Trophoblast cell (in vitro differentiated cells and primary cell): Measurements from ENCODE around the gene OPCML.

Experiments used
- DNase-seq, 2 donors: peaks; one replicate each; pipeline ENCODE4 v3.0.0-alpha.2; 2016
- H2AFZ ChIP-seq: 2 replicates; pipeline ENCODE4 v1.6.1; 2013; ENCODE audit warnings: low read length, moderate library complexity, mild to moderate bottlenecking; ENCODE audit not compliant: insufficient read depth, poor library complexity
- H2AK5ac ChIP-seq: 2 replicates; pipeline ENCODE4 v1.6.1; 2013; ENCODE audit warnings: mild to moderate bottlenecking, low read length
- H2BK120ac ChIP-seq: 2 replicates; pipeline ENCODE4 v1.6.1; 2013; ENCODE audit warnings: low read length, mild to moderate bottlenecking, moderate library complexity; ENCODE audit not compliant: insufficient read depth, poor library complexity
- H2BK12ac ChIP-seq: 2 replicates; pipeline ENCODE4 v1.6.1; 2013; ENCODE audit warnings: mild to moderate bottlenecking, low read length, moderate library complexity
- H2BK5ac ChIP-seq: 2 replicates; pipeline ENCODE4 v1.6.1; 2013; ENCODE audit warnings: low read length, low read depth, moderate library complexity, mild to moderate bottlenecking; ENCODE audit not compliant: poor library complexity
- H3K14ac ChIP-seq: 2 replicates; pipeline ENCODE4 v1.6.1; 2013; ENCODE audit warnings: mild to moderate bottlenecking, low read length
- H3K18ac ChIP-seq: 2 replicates; pipeline ENCODE4 v1.6.1; 2013; ENCODE audit warnings: mild to moderate bottlenecking, low read length
- H3K23ac ChIP-seq: 2 replicates; pipeline ENCODE4 v1.6.1; 2013; ENCODE audit warnings: low read length
- H3K27ac ChIP-seq: 2 replicates; pipeline ENCODE4 v1.5.1; 2013; ENCODE audit warnings: low read depth, mild to moderate bottlenecking, inconsistent platforms, low read length, moderate library complexity
- H3K27me3 ChIP-seq: 2 replicates; pipeline ENCODE4 v1.6.1; 2013; ENCODE audit warnings: inconsistent platforms, mild to moderate bottlenecking, low read length, moderate library complexity; ENCODE audit not compliant: insufficient read depth
- H3K36me3 ChIP-seq, 2 experiments: 1 replicate in 1 of 2; 2 replicates in 1 of 2; pipeline ENCODE4 v1.6.1; 2013; ENCODE audit warnings: low read length in 2 of 2, mild to moderate bottlenecking in 2 of 2, moderate library complexity in 1 of 2; ENCODE audit not compliant: insufficient read depth in 2 of 2, control insufficient read depth in 1 of 2
- H3K4ac ChIP-seq: 2 replicates; pipeline ENCODE4 v1.6.1; 2013; ENCODE audit warnings: low read depth, mild to moderate bottlenecking, low read length, moderate library complexity
- H3K4me1 ChIP-seq, 2 experiments: 1 replicate in 1 of 2; 2 replicates in 1 of 2; pipeline ENCODE4 v1.6.1; 2013; ENCODE audit warnings: low read length in 2 of 2, mild to moderate bottlenecking in 2 of 2, moderate library complexity in 1 of 2; ENCODE audit not compliant: insufficient read depth in 2 of 2, control insufficient read depth in 1 of 2
- H3K4me2 ChIP-seq: 2 replicates; pipeline ENCODE4 v1.6.1; 2013; ENCODE audit warnings: inconsistent platforms, mild to moderate bottlenecking, low read length, moderate library complexity
- H3K4me3 ChIP-seq: 2 replicates; pipeline ENCODE4 v1.5.1; 2013; ENCODE audit warnings: mild to moderate bottlenecking, low read depth, low read length, inconsistent platforms
- H3K79me1 ChIP-seq: one replicate; pipeline ENCODE4 v1.6.1; 2013; ENCODE audit warnings: low read length
- H3K79me2 ChIP-seq: 2 replicates; pipeline ENCODE4 v1.6.1; 2013; ENCODE audit warnings: low read length, mild to moderate bottlenecking; ENCODE audit not compliant: control insufficient read depth, insufficient read depth, poor library complexity
- H3K9ac ChIP-seq: 2 replicates; pipeline ENCODE4 v1.6.1; 2013; ENCODE audit warnings: mild to moderate bottlenecking, low read length
- H3K9me3 ChIP-seq: 2 replicates; pipeline ENCODE4 v1.6.1; 2013; ENCODE audit warnings: low read depth, mild to moderate bottlenecking, control low read depth, inconsistent platforms, low read length; ENCODE audit not compliant: insufficient read depth
- H4K12ac ChIP-seq: 2 replicates; pipeline ENCODE4 v1.6.1; 2013; ENCODE audit warnings: low read depth, mild to moderate bottlenecking, low read length, moderate library complexity
- H4K8ac ChIP-seq: 2 replicates; pipeline ENCODE4 v1.6.1; 2013; ENCODE audit warnings: low read depth, mild to moderate bottlenecking, low read length, moderate library complexity
- H4K91ac ChIP-seq: one replicate; pipeline ENCODE4 v1.6.1; 2013; ENCODE audit warnings: low read depth, mild to moderate bottlenecking, low read length, moderate library complexity
- WGBS: extraction: QIAGEN DNeasy Blood & Tissue Kit; methylation state at CpG from one replicate; pipeline ENCODE4 v1.1.7; 2013; ENCODE audit warnings: missing lambda C conversion rate; ENCODE audit not compliant: insufficient read length, insufficient coverage; ENCODE audit errors: extremely low coverage; 5-methylcytosine and 5-hydroxymethylcytosine counted together

Gene OPCML

DNA sequence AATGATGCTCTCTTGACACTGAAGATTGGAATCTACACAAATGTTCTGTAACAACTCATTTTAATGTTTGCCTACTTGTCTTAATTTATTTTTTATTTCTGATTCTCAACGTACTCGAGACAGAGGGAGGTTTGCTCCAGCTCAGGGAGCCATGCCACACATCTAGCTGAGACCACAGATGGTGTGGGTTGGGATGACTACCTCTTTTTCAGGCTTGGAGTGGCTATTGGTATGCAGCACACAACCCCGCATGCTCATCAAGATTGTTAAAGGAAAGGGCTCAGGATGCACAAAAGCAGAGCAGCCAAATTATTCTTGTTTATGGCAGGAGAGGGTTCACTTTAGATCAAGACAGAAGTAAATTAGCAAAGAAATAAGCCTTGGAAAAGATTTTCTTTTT lies 424.5 kb downstream of the OPCML start:
- Histone ChIP-seq H2BK120ac (no peak overlapping the region), H3K36me3 (no peaks in the 10 kb centered on the region), H4K91ac (no peak overlapping the region), H3K79me1 (no peaks in the 10 kb centered on the region), H3K4me1 (no peaks in the 10 kb centered on the region), H2AFZ (no peak overlapping the region), H3K4me3 (no peak overlapping the region), H3K23ac (no peak overlapping the region), H3K14ac (no peak overlapping the region), H2BK12ac (no peak overlapping the region), H3K9ac (no peak overlapping the region), H3K27me3 (no peaks in the 10 kb centered on the region), H4K8ac (no peak overlapping the region), H3K79me2 (no peaks in the 10 kb centered on the region), H3K9me3 (peaks cover 4% of the 10 kb centered on the region), H3K18ac (no peak overlapping the region), H3K27ac (no peak overlapping the region), H3K4ac (no peak overlapping the region), H4K12ac (no peak overlapping the region), H2BK5ac (no peak overlapping the region), H3K4me2 (no peak overlapping the region), H2AK5ac (no peak overlapping the region)
- DNase-seq = no peak
- no CpG with 5 or more reads among the region's 3 CpGs for WGBS

DNA sequence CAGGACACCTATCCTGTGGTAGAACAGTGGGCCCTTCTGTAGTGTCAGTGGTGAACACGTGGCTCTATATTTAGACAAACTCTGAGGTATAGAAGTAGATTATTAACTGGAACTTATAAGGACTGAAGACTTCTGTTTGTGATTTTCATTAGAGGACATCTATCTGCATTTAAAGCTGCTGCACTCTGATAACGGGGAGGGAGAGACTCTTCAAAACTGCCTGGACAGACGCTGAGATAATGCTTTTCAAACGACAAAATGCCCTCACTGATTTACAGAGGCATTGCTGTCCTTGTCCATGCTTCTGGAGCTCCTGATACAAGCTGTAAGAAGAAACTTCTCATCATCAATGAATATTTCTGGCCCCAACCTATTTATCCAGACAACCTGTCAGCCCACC lies 425.2 kb downstream of the OPCML start:
- Histone ChIP-seq H3K27me3 (no peaks in the 10 kb centered on the region), H3K79me1 (no peaks in the 10 kb centered on the region), H2AK5ac (no peak overlapping the region), H4K8ac (no peak overlapping the region), H3K18ac (no peak overlapping the region), H2BK5ac (no peak overlapping the region), H2BK12ac (no peak overlapping the region), H3K79me2 (no peaks in the 10 kb centered on the region), H4K91ac (no peak overlapping the region), H3K4me2 (no peak overlapping the region), H3K23ac (no peak overlapping the region), H3K9me3 (peaks cover 2% of the 10 kb centered on the region), H2BK120ac (no peak overlapping the region), H3K36me3 (no peaks in the 10 kb centered on the region), H3K27ac (no peak overlapping the region), H4K12ac (no peak overlapping the region), H2AFZ (no peak overlapping the region), H3K4me1 (no peaks in the 10 kb centered on the region), H3K9ac (no peak overlapping the region), H3K4ac (no peak overlapping the region), H3K4me3 (no peak overlapping the region), H3K14ac (no peak overlapping the region)
- WGBS = no CpG with 5 or more reads among the region's 4 CpGs
- DNase-seq = no peak

DNA sequence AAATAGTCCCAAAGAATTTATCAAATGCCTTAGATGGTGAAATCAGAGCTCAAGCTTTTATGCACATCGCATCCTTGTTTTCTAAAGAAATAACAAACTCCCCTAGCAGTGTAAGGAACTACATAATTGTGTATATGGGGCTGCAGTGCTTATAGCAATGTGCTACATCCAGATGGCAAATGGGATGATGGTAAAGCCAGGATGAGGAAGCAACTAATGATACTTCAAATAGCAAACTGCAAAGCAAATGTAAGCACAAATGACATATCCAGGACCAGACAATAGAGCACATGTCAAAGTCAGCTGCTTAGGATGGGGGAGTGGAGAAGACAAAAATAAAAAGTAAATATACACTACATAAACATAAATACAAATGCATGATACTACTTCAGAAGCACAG lies 425.9 kb downstream of the OPCML start:
- H3K18ac ChIP-seq = no peak overlapping the region
- no CpG with 5 or more reads among the region's 1 CpG for WGBS
- no peak overlapping the region for H3K4me3 ChIP-seq
- H3K79me2 ChIP-seq = no peaks in the 10 kb centered on the region
- H3K4me2 ChIP-seq = no peak overlapping the region
- no peak overlapping the region for H3K27ac ChIP-seq
- no peak overlapping the region for H3K23ac ChIP-seq
- no peaks in the 10 kb centered on the region for H3K79me1 ChIP-seq
- H3K9ac ChIP-seq = no peak overlapping the region
- H2BK120ac ChIP-seq = no peak overlapping the region
- no peaks in the 10 kb centered on the region for H3K27me3 ChIP-seq
- H4K12ac ChIP-seq = no peak overlapping the region
- no peak overlapping the region for H3K14ac ChIP-seq
- H4K8ac ChIP-seq = no peak overlapping the region
- H2AFZ ChIP-seq = no peak overlapping the region
- no peaks in the 10 kb centered on the region for H3K36me3 ChIP-seq
- H3K4ac ChIP-seq = no peak overlapping the region
- no peaks in the 10 kb centered on the region for H3K4me1 ChIP-seq
- no peak overlapping the region for H2AK5ac ChIP-seq
- no peak for DNase-seq
- no peak overlapping the region for H4K91ac ChIP-seq
- no peak overlapping the region for H2BK5ac ChIP-seq
- peaks cover 2% of the 10 kb centered on the region for H3K9me3 ChIP-seq
- no peak overlapping the region for H2BK12ac ChIP-seq

DNA sequence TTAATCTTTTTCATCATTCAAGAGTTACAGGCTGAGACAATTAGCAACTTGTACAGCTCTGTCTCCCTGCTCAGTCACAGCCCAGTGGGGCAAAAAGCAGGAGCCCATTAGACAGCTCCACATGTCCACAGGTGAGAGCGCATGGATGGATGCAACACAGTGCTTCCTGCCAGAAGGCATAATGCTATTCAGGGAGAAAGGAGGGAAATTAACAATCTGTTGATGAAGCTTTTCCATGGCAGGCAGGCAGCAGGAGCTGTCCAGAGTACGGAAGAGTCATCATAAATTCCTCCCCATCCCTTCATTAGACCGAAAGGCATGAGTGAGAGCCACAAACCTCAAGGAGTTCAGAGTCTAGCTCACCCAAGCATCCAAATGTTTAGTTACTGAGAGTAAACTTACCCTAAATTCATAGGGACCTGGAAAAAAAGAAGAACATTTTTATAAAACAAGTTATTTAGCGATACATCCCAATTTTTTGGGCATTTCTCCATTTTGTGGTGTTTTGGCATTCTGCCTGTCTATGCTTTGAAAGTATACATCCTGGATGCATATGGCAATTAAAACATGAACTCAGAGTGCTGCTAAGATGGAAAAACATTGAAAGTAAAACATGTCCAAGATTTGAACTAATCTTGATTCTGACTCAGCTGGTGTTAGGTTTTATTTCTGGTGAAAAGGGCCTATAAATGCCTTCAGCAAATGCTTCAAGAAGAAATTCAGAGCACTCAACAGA lies 428.1 kb downstream of the OPCML start:
- Histone ChIP-seq H3K18ac (no peak overlapping the region), H3K23ac (no peak overlapping the region), H3K27me3 (no peaks in the 10 kb centered on the region), H3K9me3 (peaks cover 2% of the 10 kb centered on the region), H3K79me2 (no peaks in the 10 kb centered on the region), H3K4me3 (no peak overlapping the region), H4K91ac (no peak overlapping the region), H3K9ac (no peak overlapping the region), H3K4me2 (no peak overlapping the region), H2AK5ac (no peak overlapping the region), H3K14ac (no peak overlapping the region), H2AFZ (no peak overlapping the region), H3K36me3 (no peaks in the 10 kb centered on the region), H2BK12ac (no peak overlapping the region), H2BK5ac (no peak overlapping the region), H2BK120ac (no peak overlapping the region), H4K12ac (no peak overlapping the region), H3K4me1 (no peaks in the 10 kb centered on the region), H3K79me1 (no peaks in the 10 kb centered on the region), H3K4ac (no peak overlapping the region), H3K27ac (no peak overlapping the region), H4K8ac (no peak overlapping the region)
- no peak for DNase-seq
- no CpG with 5 or more reads among the region's 4 CpGs for WGBS
